Measurements from ENCODE around the gene PRKAR2B. TPM values are rescaled to one million over a fixed set of nuclear protein-coding genes. Genes with fewer than 3 reads are reported as not detected.
A peak's percentile ranks its signal among the peaks of the same experiment; 100 is the strongest.
"Not testable (repeated sequence)": the region's sequence is repeated elsewhere in the genome, so short reads cannot be mapped to it uniquely, and the experiment has no call there.

The PRKAR2B gene
- total RNA-seq, 1 donor from 2014 or later: 7.9 TPM

GRCh38 chr7:107128217-107128616, 83.7 kb downstream of the PRKAR2B start:
- Histone ChIP-seq H3K36me3 (no peaks in the 10 kb centered on the region), H3K4me3 (no peak overlapping the region), H3K4me1 (no peaks in the 10 kb centered on the region), H3K27ac (no peak overlapping the region), H3K9me3 (no peaks in the 10 kb centered on the region), H3K27me3 (no peaks in the 10 kb centered on the region)
- ATAC-seq (no peak), DNase-seq (no peak)
- no peak for TF ChIP-seq CTCF (IDR thresholded peaks at IDR 0.05)
- intact Hi-C loops (cut with DNase I): no loop called here

DNA sequence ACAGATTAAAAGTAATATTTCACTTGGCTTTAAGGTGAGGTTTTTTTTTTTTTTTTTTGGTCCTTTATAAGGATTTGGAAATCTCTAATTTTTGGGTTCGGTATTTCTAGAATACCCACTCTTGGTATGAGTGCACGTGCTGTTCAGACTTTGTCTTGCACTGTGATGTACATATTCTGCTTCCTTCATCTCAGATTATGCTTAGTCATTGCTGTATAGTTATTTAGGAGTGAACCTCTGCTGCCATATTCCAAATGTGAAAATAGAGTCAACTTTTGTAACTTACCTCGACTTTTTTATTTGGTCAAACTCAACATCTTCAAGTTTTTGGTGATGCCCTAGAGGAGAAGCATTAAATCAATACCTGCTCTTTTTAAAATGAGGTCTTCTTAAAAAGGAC, 84.2 kb downstream of the PRKAR2B start:
- no peaks in the 10 kb centered on the region for H3K36me3 ChIP-seq
- no peaks in the 10 kb centered on the region for H3K27me3 ChIP-seq
- H3K4me1 ChIP-seq: no peaks in the 10 kb centered on the region
- DNase-seq (no peak), ATAC-seq (no peak)
- no peak overlapping the region for H3K4me3 ChIP-seq
- no peak for TF ChIP-seq CTCF (IDR thresholded peaks at IDR 0.05)
- no peak overlapping the region for H3K27ac ChIP-seq
- no peaks in the 10 kb centered on the region for H3K9me3 ChIP-seq
- intact Hi-C loops (cut with DNase I): no loop called here

DNA sequence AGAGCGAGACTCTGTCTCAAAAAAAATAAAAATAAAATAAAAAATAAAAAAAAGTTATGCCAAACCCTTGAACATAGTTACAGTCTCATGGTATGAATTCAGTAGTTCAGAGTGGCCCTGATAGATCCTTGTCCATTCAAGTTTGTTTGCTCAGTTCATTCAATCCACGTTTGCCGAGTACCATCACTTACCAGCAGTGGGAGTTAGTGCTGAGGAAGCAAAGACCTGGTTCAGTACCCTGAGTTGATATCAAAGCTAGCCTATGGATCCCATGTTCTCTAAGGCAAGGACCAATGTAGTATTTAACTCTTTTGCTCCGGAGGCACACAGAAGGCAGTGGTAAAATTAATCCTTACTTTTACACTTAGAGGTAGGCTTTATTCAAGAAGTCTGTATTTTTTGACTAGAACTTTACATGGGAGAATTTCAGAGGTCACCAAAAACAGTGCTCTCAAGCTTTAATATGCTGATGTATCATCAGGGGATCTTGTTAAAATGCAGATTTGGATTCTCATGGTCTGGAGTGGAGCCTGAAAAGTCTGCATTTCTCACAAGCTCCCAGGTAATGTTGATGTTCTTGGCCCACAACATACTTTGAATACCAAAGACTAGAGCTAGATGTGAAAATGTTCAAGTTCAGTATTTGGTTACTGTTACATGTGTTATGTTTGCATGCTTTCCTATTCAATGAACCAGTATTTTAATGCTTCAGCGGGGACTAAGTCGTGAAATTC, 86.1 kb downstream of the PRKAR2B start:
- intact Hi-C loops (cut with DNase I): no loop called here
- ATAC-seq (peak; percentile 70), DNase-seq (no peak)
- Histone ChIP-seq H3K4me1 (no peaks in the 10 kb centered on the region), H3K36me3 (no peaks in the 10 kb centered on the region), H3K27ac (no peak overlapping the region), H3K27me3 (no peaks in the 10 kb centered on the region), H3K9me3 (no peaks in the 10 kb centered on the region), H3K4me3 (no peak overlapping the region)
- no peak for TF ChIP-seq CTCF (IDR thresholded peaks at IDR 0.05)

GRCh38 chr7:107133396-107133795, 88.9 kb downstream of the PRKAR2B start:
- Histone ChIP-seq H3K36me3 (no peaks in the 10 kb centered on the region), H3K4me1 (no peaks in the 10 kb centered on the region), H3K27ac (no peak overlapping the region), H3K9me3 (no peaks in the 10 kb centered on the region), H3K4me3 (no peak overlapping the region), H3K27me3 (no peaks in the 10 kb centered on the region)
- TF ChIP-seq CTCF (IDR thresholded peaks at IDR 0.05): no peak
- no peak for ATAC-seq
- no peak for DNase-seq
- intact Hi-C loops (cut with DNase I): no loop called here

GRCh38 chr7:107138696-107139420, 94.4 kb downstream of the PRKAR2B start:
- no peaks in the 10 kb centered on the region for H3K9me3 ChIP-seq
- no peak overlapping the region for H3K4me3 ChIP-seq
- intact Hi-C loops (cut with DNase I): no loop called here
- no peak for TF ChIP-seq CTCF (IDR thresholded peaks at IDR 0.05)
- no peak overlapping the region for H3K27ac ChIP-seq
- no peaks in the 10 kb centered on the region for H3K4me1 ChIP-seq
- no peak for ATAC-seq
- no peak for DNase-seq
- H3K36me3 ChIP-seq: no peaks in the 10 kb centered on the region
- H3K27me3 ChIP-seq: no peaks in the 10 kb centered on the region

DNA sequence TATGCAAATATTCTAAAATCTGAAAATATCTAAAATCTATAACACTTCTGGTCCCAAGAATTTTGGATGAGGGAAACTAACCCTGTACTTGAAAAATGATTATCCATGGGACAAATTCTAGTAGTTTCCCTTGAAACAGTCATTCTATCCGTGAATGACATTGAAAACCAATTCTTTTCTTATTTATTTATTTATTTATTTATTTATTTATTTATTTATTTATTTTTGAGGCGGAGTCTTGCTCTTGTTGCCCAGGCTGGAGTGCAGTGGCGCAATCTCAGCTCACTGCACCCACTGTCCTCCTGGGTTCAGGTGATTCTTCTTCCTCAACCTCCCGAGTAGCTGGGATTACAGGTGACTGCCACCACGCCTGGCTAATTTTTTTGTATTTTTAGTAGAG, 99.4 kb downstream of the PRKAR2B start:
- H3K9me3 ChIP-seq; H3K4me3 ChIP-seq; H3K36me3 ChIP-seq; H3K27ac ChIP-seq; H3K27me3 ChIP-seq; H3K4me1 ChIP-seq; intact Hi-C loops (cut with DNase I); DNase-seq; ATAC-seq: not testable (repeated sequence)

Measured in upper lobe of right lung (tissue), 1 donor.